ENCODE data around the gene SRCAP.

DNA sequence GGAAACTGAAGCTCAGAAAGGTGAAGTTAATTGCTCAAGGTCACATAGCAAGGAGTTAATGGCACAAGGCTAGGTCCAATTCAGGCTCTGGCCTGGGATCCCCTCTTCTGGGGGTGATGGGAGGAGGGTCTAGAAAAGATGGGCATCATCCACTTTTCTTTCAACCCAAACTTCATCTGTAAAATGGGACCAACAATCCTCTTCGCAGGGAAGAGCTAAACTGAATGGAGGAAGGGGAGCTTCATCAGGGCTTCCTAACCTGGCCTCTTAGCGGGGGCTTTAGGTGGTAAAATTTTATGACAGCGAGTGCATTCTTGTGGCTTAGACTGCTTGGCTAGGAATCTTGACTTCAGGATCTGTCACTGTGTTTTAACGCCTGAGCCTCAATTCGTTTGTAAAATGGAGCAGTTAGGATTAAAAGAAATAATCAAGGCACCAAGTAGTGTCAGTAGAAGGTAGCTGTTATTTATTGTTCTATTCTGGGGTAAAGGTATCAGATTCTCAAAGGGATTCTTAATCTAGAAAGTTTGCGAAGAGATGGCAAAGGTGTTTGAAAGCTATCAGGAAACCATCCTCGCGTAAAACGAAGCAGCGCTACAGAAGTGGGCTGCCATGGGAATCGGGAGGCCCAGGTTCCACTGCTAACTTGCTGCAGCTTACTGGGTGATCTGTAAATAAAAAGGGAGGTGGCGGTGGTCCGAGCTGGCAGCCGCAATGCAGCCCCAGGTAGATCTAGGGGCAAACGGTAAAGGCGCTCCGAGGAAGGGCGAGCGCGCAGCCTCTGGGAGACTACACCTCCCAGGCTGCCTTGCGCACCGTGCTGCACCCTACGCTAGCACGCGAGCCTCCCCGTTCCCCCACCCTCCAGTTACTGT, 1.5 kb upstream of the SRCAP start:
- TF ChIP-seq, protein P1, sequence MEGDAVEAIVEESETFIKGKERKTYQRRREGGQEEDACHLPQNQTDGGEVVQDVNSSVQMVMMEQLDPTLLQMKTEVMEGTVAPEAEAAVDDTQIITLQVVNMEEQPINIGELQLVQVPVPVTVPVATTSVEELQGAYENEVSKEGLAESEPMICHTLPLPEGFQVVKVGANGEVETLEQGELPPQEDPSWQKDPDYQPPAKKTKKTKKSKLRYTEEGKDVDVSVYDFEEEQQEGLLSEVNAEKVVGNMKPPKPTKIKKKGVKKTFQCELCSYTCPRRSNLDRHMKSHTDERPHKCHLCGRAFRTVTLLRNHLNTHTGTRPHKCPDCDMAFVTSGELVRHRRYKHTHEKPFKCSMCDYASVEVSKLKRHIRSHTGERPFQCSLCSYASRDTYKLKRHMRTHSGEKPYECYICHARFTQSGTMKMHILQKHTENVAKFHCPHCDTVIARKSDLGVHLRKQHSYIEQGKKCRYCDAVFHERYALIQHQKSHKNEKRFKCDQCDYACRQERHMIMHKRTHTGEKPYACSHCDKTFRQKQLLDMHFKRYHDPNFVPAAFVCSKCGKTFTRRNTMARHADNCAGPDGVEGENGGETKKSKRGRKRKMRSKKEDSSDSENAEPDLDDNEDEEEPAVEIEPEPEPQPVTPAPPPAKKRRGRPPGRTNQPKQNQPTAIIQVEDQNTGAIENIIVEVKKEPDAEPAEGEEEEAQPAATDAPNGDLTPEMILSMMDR (IDR thresholded peaks at IDR 0.05): no peak
- peak in 1 of 4 donors; percentile 2 for TF ChIP-seq EP300 (IDR thresholded peaks at IDR 0.05)

Measured in sigmoid colon (tissue), 4 donors.